Ascending aorta (tissue), 2 donors: ENCODE results near the gene GTSE1. TPM values are rescaled to one million over a fixed set of nuclear protein-coding genes. Genes with fewer than 3 reads are reported as not detected.

Experiments used
- DNase-seq, 2 donors: peaks; one replicate each; pipeline ENCODE4 v3.0.0-alpha.2; 2019; ENCODE audit warnings: low spot score in 2 of 2
- H3K27ac ChIP-seq, 2 donors: fragments of 200-600 bp; sonication (generic); one replicate each; pipeline ENCODE4 v1.5.1; 2016 to 2017; ENCODE audit warnings: mild to moderate bottlenecking in 1 of 2
- H3K27me3 ChIP-seq: fragments of 200-600 bp; sonication (generic); one replicate; pipeline ENCODE4 v1.5.1; 2017
- H3K36me3 ChIP-seq, 2 donors: fragments of 200-600 bp; sonication (generic); one replicate each; pipeline ENCODE4 v1.5.1; 2016
- H3K4me1 ChIP-seq, 2 donors: fragments of 200-600 bp; sonication (generic); one replicate each; pipeline ENCODE4 v1.5.1; 2016 to 2017; ENCODE audit warnings: mild to moderate bottlenecking in 1 of 2
- H3K4me3 ChIP-seq, 2 donors: fragments of 200-600 bp; sonication (generic); one replicate each; pipeline ENCODE4 v1.5.1; 2016 to 2017; ENCODE audit warnings: mild to moderate bottlenecking in 1 of 2
- H3K9me3 ChIP-seq, 2 donors: fragments of 200-600 bp; sonication (generic); one replicate each; pipeline ENCODE4 v1.5.1; 2016
- intact Hi-C: fragments of 100-400 bp; cut with DNase I; formaldehyde crosslinking; loops from one replicate; pipeline ENCODE4 v1.15.1; 2023
- total RNA-seq: library from RNA; depleted of rRNA; stranded (reverse); fragments of >200 nt; gene quantifications from one replicate; pipeline ENCODE4 v1.1.0, GENCODE V29; 2016
- TF ChIP-seq, protein P1 (sequence below), 3 experiments: fragments of 200-600 bp in 2 of 3; fragments of 450-650 bp in 1 of 3; sonication (generic) in 2 of 3; IDR thresholded peaks; one replicate each; pipeline ENCODE4 v1.5.1; 2016 to 2019; ENCODE audit warnings: antibody characterized with exemption in 3 of 3, mild to moderate bottlenecking in 1 of 3, moderate library complexity in 1 of 3

GTSE1 gene
- total RNA-seq, 1 donor from 2014 or later, result not detected

DNA sequence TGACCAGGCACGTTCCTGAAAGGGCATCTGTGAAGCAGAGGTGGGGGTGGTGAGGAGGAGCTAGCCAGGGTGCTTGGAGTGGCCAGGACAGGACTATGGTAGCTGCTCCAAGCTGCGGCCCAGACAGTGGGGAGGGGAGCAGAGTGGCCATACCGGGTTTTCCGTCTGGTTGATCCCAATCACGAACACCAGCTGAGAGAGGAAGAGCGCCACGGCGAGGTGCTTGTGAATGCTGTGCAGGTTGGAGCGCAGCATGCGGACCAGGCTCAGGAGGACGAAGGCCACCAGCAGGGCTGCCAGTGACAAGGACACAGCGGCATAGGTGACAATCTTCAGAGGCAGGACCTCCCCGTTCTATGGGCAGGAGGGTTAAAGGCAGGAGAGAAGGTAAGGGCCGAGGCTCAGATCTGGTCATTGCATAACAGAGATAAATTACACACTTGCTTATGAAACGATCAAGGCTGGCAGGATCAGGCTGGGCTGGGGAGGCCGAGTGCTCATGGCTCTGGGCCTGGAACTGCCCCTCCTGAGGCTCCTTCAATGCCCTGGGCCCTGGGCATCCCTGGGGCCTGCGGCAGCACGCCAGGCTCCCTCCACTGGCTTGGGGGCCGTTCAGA, 80.3 kb downstream of the GTSE1 start:
- no peak for DNase-seq
- Histone ChIP-seq H3K4me1 (no peaks in the 10 kb centered on the region), H3K4me3 (no peak overlapping the region), H3K27ac (no peak overlapping the region), H3K27me3 (no peaks in the 10 kb centered on the region), H3K36me3 (no peaks in the 10 kb centered on the region), H3K9me3 (peaks cover 0 to 15% of the 10 kb centered on the region in 2 donors)
- intact Hi-C loops, result no loop called here
- TF ChIP-seq, protein P1, sequence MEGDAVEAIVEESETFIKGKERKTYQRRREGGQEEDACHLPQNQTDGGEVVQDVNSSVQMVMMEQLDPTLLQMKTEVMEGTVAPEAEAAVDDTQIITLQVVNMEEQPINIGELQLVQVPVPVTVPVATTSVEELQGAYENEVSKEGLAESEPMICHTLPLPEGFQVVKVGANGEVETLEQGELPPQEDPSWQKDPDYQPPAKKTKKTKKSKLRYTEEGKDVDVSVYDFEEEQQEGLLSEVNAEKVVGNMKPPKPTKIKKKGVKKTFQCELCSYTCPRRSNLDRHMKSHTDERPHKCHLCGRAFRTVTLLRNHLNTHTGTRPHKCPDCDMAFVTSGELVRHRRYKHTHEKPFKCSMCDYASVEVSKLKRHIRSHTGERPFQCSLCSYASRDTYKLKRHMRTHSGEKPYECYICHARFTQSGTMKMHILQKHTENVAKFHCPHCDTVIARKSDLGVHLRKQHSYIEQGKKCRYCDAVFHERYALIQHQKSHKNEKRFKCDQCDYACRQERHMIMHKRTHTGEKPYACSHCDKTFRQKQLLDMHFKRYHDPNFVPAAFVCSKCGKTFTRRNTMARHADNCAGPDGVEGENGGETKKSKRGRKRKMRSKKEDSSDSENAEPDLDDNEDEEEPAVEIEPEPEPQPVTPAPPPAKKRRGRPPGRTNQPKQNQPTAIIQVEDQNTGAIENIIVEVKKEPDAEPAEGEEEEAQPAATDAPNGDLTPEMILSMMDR (IDR thresholded peaks at IDR 0.05), result no peak

DNA sequence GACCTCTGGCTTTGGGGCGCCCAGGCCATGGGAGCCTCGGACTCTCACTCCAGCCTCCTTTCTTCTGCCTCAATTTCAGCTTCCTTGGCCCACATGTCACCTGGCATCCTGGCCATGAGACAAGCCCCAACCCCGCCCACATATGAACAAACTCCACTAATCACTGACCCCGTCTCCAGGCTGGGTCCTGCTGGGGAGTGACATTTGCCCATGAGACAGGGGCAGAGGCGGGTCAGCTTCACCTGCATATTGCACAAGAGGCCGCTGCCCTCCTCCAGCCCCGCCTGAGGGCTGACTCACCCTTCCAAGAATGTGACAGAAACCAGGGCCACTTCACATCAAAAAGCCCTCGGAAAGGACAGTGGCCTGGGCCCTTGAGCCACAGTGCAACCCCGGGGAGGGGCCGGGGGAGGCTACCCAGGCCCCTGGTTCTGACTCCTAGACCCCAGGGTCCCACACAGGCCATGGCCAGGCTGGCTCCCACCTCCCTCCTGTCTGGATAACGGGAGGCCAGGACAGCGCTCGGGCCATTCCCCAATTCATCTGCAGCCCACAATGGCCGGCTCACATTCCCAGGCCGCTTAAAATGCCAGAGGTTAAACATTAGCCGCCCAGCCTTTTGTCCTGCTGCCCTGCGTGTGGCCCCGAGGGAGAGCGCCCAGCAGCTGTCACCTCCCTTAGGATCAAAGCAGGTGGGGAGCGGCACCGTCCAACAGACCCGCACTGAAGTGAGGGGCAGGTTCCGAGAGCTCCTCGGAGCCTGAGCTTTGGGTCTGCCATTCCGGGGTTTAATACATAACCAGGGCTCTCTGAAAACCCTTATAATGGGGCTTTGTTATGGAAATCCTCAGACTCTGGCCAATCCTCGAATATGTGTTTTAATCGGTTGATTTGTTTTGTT, 81.1 kb downstream of the GTSE1 start:
- no peaks in the 10 kb centered on the region for H3K27me3 ChIP-seq
- no peak overlapping the region for H3K4me3 ChIP-seq
- H3K27ac ChIP-seq, result no peak overlapping the region
- peaks cover 0 to 15% of the 10 kb centered on the region in 2 donors for H3K9me3 ChIP-seq
- no peaks in the 10 kb centered on the region for H3K36me3 ChIP-seq
- H3K4me1 ChIP-seq, result no peaks in the 10 kb centered on the region
- no peak for DNase-seq
- intact Hi-C loops, result no loop called here
- TF ChIP-seq, protein P1 (IDR thresholded peaks at IDR 0.05), result no peak

DNA sequence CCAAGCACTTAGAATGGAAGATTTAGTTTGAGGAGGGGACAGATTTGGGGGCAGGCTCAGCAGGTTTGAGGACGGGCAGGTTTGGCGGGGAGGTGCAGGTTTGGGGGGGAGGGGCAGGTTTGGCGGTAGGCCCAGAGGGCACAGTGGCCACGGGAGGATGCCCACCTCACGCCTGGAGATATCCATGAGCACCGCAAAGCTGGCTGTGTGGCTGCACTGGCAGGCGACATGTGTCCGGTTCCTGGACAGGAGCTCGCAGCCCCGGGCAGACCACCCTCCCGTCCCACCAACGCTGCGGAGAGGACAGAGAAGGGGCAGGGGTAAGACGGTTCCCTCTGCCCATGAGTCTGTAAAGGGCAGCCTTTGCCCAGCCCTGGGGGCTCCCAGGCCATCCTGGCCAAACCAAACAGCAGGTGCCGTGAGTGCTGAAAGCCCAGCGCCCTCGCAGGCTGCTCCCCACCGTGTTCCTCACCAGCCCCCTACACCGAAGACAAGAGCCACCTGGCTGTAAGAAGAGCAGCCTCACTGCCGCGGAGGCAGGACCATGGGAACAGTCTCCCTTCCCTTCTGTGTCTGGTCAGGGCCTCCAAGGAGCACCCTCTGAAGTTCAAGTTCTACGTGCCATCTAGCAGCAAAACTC, 81.9 kb downstream of the GTSE1 start:
- Histone ChIP-seq H3K9me3 (peaks cover 0 to 15% of the 10 kb centered on the region in 2 donors), H3K4me1 (no peaks in the 10 kb centered on the region), H3K36me3 (no peaks in the 10 kb centered on the region), H3K4me3 (no peak overlapping the region), H3K27ac (no peak overlapping the region), H3K27me3 (no peaks in the 10 kb centered on the region)
- TF ChIP-seq, protein P1 (IDR thresholded peaks at IDR 0.05), result no peak
- no peak for DNase-seq
- intact Hi-C loops, result no loop called here

DNA sequence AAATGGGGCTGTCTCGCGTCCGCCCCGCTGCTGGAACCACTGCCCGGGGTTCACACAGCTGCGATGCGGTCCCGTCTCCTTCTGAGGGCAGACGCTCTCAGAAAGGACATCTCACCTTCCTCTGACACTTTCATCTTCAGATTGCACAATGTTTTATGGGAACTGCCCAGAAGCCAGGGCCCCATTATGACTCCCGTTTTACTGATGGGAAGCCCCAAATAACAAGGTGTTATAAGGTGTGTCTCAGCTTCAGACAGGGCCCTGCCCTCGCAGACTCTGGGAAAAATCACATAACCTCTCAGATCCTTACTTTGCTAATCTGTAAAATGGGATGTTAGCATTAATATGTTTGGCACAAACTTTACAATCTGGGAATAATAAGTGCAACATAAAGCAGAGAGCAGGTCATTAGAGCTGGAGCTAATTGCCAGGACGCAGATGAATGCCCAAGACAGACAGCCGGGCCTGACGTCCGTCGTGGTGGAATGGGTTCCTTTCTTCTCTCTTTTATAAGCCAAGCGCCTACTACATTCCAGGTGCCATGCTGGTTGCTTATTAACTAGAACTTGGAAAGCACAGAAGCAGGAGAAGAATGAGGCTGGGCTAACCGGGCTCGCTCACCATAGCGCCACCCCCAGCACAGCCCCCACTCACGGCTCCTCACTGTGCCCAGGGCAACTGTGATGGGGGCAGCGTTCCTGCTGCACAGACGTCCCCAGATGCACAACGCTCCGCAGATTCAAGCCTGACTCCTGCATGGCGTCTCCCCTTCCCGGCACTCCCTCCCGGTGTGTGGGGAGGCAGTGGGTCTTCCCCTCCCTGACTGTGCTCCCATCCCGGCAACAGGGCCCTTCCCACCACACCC, 82.6 kb downstream of the GTSE1 start:
- H3K36me3 ChIP-seq, result no peaks in the 10 kb centered on the region
- H3K9me3 ChIP-seq, result peaks cover 0 to 15% of the 10 kb centered on the region in 2 donors
- no peak overlapping the region for H3K27ac ChIP-seq
- TF ChIP-seq, protein P1 (IDR thresholded peaks at IDR 0.05), result no peak
- no peak for DNase-seq
- H3K4me3 ChIP-seq, result no peak overlapping the region
- no peaks in the 10 kb centered on the region for H3K27me3 ChIP-seq
- H3K4me1 ChIP-seq, result no peaks in the 10 kb centered on the region
- intact Hi-C loops, result no loop called here

DNA sequence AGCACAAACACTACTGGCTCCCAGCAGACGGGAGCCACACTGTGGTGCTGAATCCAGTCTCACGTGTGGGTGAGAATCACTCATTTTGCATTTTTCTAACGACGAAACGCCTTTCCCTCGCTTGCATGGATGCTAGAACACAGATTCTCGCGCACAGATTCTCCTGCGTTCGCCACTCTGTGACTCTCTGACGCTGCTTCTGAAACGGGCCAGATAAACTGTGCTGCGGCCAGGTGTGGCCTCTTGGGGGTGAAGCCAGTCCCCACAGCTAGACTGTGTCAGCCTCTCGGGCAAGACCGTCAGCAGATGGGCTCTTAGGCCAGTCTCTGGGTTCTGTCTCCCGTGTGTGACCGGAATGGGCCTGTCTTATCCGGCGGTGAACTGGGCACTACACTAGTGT, 83.4 kb downstream of the GTSE1 start:
- no peak for DNase-seq
- H3K27ac ChIP-seq, result no peak overlapping the region
- H3K9me3 ChIP-seq, result peaks cover 0 to 13% of the 10 kb centered on the region in 2 donors
- H3K36me3 ChIP-seq, result no peaks in the 10 kb centered on the region
- H3K27me3 ChIP-seq, result no peaks in the 10 kb centered on the region
- intact Hi-C loops, result no loop called here
- TF ChIP-seq, protein P1 (IDR thresholded peaks at IDR 0.05), result no peak
- no peaks in the 10 kb centered on the region for H3K4me1 ChIP-seq
- no peak overlapping the region for H3K4me3 ChIP-seq
